Breast epithelium (tissue), 4 donors: Measurements from ENCODE around the gene PGGHG. TPM values are rescaled to one million over a fixed set of nuclear protein-coding genes. Genes with fewer than 3 reads are reported as not detected.

Experiments used
- DNase-seq, 2 donors: peaks; one replicate each; pipeline ENCODE4 v3.0.0-alpha.2; 2019; ENCODE audit warnings: low spot score in 2 of 2
- H3K27ac ChIP-seq, 2 donors: fragments of 200-600 bp; sonication (generic) in 1 of 2; one replicate each; pipeline ENCODE4 v1.5.1; 2016 to 2019; ENCODE audit warnings: mild to moderate bottlenecking in 1 of 2
- H3K27me3 ChIP-seq, 2 donors: fragments of 200-600 bp; sonication (generic) in 1 of 2; one replicate each; pipeline versions ENCODE4 v1.5.1 to v1.6.0; 2017 to 2019; ENCODE audit warnings: control low read depth in 1 of 2, mild to moderate bottlenecking in 1 of 2
- H3K36me3 ChIP-seq: fragments of 200-600 bp; one replicate; pipeline ENCODE4 v1.5.1; 2019
- H3K4me1 ChIP-seq, 2 donors: fragments of 200-600 bp; sonication (generic); one replicate each; pipeline ENCODE4 v1.5.1; 2016 to 2019; ENCODE audit warnings: control low read depth in 1 of 2
- H3K4me3 ChIP-seq, 3 donors: fragments of 200-600 bp; sonication (generic); 1 replicate in 2 of 3; 2 replicates in 1 of 3; pipeline ENCODE4 v1.5.1; 2016 to 2019; ENCODE audit warnings: mild to moderate bottlenecking in 3 of 3, moderate library complexity in 2 of 3
- H3K9me3 ChIP-seq, 2 donors: fragments of 200-600 bp; sonication (generic) in 1 of 2; one replicate each; pipeline ENCODE4 v1.5.1; 2016 to 2019; ENCODE audit warnings: control low read depth in 1 of 2
- CTCF ChIP-seq, 3 donors: fragments of 450-650 bp; IDR thresholded peaks; one replicate each; pipeline ENCODE4 v1.5.1; 2016 to 2017; ENCODE audit warnings: antibody characterized with exemption in 3 of 3, mild to moderate bottlenecking in 3 of 3, moderate library complexity in 3 of 3
- POLR2A ChIP-seq: fragments of 450-650 bp; IDR thresholded peaks from one replicate; pipeline ENCODE4 v1.6.1; 2016; ENCODE audit warnings: antibody characterized with exemption, mild to moderate bottlenecking, moderate library complexity
- POLR2AphosphoS5 ChIP-seq, 3 donors: sonication (generic); formaldehyde crosslinking; IDR thresholded peaks; one replicate each; pipeline ENCODE4 v1.6.1; 2017; ENCODE audit warnings: antibody characterized with exemption in 3 of 3
- intact Hi-C: fragments of 100-400 bp; cut with DNase I; formaldehyde crosslinking; loops from one replicate; pipeline ENCODE4 v1.15.1; 2023; ENCODE audit warnings: low total_unique reads
- total RNA-seq, 3 donors: library from RNA; depleted of rRNA; stranded (reverse); fragments of >200 nt; gene quantifications; one replicate each; pipeline ENCODE4 v1.1.0, GENCODE V29; 2016

The PGGHG gene
- total RNA-seq, 3 donors from 2014 or later = 13.0 to 63.9 (median 37.3) TPM

GRCh38 chr11:253886-254270 is 35.0 kb upstream of the PGGHG start:
- H3K4me3 ChIP-seq = no peak overlapping the region
- no peak overlapping the region for H3K27ac ChIP-seq
- H3K4me1 ChIP-seq = no peaks in the 10 kb centered on the region
- H3K27me3 ChIP-seq = no peaks in the 10 kb centered on the region
- intact Hi-C loops = loop anchor here (2.0 kb wide), 1 partner anchor 35 kb away; the partner anchor contains the start of gene PGGHG
- H3K36me3 ChIP-seq = peaks cover 2% of the 10 kb centered on the region
- DNase-seq = no peak
- no peaks in the 10 kb centered on the region for H3K9me3 ChIP-seq
- TF ChIP-seq POLR2AphosphoS5 (IDR thresholded peaks at IDR 0.05) (no peak), POLR2A (no peak), CTCF (IDR thresholded peaks at IDR 0.05) (no peak)

GRCh38 chr11:255176-255575 is 33.8 kb upstream of the PGGHG start:
- no peaks in the 10 kb centered on the region for H3K27me3 ChIP-seq
- TF ChIP-seq POLR2A (no peak), POLR2AphosphoS5 (IDR thresholded peaks at IDR 0.05) (no peak), CTCF (IDR thresholded peaks at IDR 0.05) (no peak)
- DNase-seq = no peak
- H3K4me3 ChIP-seq = no peak overlapping the region
- H3K36me3 ChIP-seq = no peaks in the 10 kb centered on the region
- H3K27ac ChIP-seq = no peak overlapping the region
- H3K9me3 ChIP-seq = no peaks in the 10 kb centered on the region
- intact Hi-C loops = no loop called here
- no peaks in the 10 kb centered on the region for H3K4me1 ChIP-seq

GRCh38 chr11:255816-256215 is 33.1 kb upstream of the PGGHG start:
- H3K4me1 ChIP-seq = no peaks in the 10 kb centered on the region
- H3K27me3 ChIP-seq = no peaks in the 10 kb centered on the region
- DNase-seq = no peak
- TF ChIP-seq CTCF (IDR thresholded peaks at IDR 0.05) (no peak), POLR2AphosphoS5 (IDR thresholded peaks at IDR 0.05) (no peak), POLR2A (no peak)
- no peaks in the 10 kb centered on the region for H3K36me3 ChIP-seq
- no peak overlapping the region for H3K27ac ChIP-seq
- H3K9me3 ChIP-seq = no peaks in the 10 kb centered on the region
- intact Hi-C loops = no loop called here
- no peak overlapping the region for H3K4me3 ChIP-seq

- intact Hi-C loops = no loop called here
- H3K4me3 ChIP-seq = no peak overlapping the region
- no peak overlapping the region for H3K27ac ChIP-seq
- H3K36me3 ChIP-seq = no peaks in the 10 kb centered on the region
- DNase-seq = no peak
- H3K9me3 ChIP-seq = no peaks in the 10 kb centered on the region
- no peak for TF ChIP-seq CTCF (IDR thresholded peaks at IDR 0.05)
- TF ChIP-seq POLR2AphosphoS5 (IDR thresholded peaks at IDR 0.05) = no peak
- no peak for TF ChIP-seq POLR2A
- H3K27me3 ChIP-seq = no peaks in the 10 kb centered on the region
- H3K4me1 ChIP-seq = no peaks in the 10 kb centered on the region
These were observed 31.8 kb upstream of the PGGHG start for GRCh38 chr11:256952-257737.

GRCh38 chr11:257766-258493 is 31.0 kb upstream of the PGGHG start:
- Histone ChIP-seq H3K27ac (no peak overlapping the region), H3K9me3 (no peaks in the 10 kb centered on the region), H3K4me1 (no peaks in the 10 kb centered on the region), H3K36me3 (no peaks in the 10 kb centered on the region), H3K4me3 (no peak overlapping the region), H3K27me3 (no peaks in the 10 kb centered on the region)
- TF ChIP-seq POLR2A (no peak), POLR2AphosphoS5 (IDR thresholded peaks at IDR 0.05) (no peak), CTCF (IDR thresholded peaks at IDR 0.05) (peak in 1 of 3 donors; percentile 26)
- intact Hi-C loops = no loop called here
- no peak for DNase-seq
